ENCODE data around the gene SPINK13. TPM values are rescaled to one million over a fixed set of nuclear protein-coding genes. Genes with fewer than 3 reads are reported as not detected.
"Not testable (repeated sequence)": the region's sequence is repeated elsewhere in the genome, so short reads cannot be mapped to it uniquely, and the experiment has no call there.

The SPINK13 gene, protein sequence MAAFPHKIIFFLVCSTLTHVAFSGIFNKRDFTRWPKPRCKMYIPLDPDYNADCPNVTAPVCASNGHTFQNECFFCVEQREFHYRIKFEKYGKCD
- polyA plus RNA-seq (2013, experiment 1 of 2; ENCODE audit: insufficient read length), result not detected
- not detected for polyA plus RNA-seq (2013, experiment 2 of 2; ENCODE audit: insufficient read length)

DNA sequence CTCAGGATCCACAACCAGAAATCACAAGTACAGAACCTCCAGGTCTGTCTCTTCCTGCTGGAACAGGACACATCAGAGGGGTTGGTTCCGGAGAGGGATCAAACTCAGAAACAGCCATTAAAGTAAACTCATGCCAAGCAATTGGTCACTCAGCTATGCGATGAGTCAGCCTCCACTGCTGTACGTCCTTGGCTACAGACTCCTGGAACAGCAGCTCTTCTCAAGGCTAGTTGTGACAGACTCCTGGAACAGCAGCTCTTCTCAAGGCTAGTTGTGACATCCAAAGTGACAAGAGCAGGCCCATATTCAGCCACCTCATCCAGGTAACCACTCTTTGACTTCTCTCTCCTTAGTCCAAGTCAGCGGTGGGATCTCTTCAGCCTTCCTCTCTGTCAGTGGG, at the start of gene SPINK13:
TSS of gene SPINK13 (plus strand) at position 229 of the 400 bp plus-strand sequence. CDS start 1,279 bp downstream, outside the sequence.
- DNase-seq, result peak; percentile 29

DNA sequence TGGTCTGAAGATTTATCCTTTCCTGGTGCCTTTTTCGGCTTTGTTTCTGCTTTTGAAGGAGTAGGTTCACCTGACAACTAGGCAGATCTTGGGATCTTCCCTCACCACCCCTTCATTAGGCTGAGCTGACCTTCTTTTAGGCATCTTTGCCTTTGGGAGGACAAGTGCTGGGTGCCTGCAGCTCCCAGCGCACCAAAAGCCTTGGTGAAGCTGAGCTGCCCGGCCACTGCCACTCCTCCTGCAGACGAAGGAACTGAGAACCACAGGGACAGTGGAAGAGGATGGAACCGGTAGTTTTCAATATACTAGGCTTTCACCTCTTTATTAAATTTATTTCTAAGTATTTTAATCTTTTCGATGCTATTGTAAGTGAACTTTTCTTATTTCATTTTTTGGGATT, 47.1 kb upstream of the SPINK13 start:
- DNase-seq, result no peak

DNA sequence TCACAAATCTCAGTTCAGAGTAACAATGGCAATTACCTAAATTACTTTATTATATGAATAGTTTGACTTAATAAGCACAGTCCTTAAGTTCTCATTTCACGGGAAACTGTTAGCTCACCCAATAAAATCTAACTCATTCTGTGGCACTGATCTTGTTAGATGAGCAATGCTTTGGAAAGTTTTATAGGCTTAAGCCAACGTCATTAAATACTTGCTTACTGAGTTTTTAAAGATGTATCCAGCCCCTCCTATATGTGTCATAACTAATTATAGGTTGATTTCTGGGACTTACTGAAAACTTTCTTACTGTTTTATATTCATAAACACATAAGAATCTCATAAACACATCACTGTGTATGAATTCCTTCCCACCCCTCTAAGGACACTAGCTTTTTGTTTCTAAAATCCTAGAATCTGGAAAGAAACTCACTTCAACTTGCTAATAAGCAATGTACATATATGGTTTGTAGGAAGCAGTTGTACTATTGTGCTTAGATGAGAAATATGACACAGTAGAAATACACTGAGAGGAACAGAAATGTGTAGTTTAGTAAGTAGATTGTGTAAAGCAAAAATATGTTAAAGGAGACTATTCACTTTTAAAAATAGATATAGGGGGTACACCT, 44.4 kb upstream of the SPINK13 start:
- DNase-seq, result no peak

DNA sequence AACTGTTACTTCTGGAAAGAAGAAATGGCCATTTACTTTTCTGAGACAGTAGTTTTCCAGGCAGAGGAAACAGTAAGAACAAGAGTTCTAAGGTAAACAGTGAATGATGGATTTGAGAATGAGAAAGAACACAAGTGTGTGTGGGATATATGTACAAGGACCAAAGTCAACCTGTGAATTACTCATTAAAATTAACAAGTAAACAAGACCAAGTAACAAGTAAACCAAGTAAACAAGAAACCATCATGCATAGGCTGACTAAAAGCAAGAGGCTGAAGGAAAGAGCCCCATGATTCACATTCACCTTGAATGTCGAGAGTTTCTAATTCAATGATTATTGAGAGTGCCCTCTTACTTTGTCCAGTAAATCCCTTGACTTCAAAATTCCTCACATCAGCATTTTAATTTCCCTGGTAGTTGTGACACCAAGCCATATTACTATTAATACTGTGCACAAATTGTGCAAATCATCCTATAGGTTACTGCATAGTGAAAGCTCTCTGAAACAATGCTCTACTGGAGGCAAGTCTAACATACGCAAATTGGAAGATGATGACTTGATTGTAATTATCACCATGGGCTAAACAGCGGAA, 40.1 kb upstream of the SPINK13 start:
- DNase-seq, result no peak

DNA sequence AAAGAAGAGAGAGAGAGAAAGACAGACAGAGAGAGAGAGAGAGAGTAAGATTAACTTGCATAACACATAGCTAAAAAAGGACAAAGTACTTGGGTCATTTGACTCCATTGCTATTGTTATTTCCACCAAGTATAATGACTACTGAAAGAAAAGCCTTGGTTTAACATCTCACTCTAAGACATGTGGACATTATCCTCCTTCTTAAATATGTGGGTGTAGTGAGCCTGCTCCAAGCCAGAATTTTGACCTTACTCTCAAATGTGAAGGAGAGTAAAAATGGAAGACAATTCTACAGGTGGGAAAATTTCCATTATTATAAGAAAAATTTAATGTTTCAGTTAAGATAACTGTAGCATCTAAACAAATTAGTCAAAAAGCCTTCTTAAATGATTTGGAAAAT, 38.8 kb upstream of the SPINK13 start:
- DNase-seq, result no peak

DNA sequence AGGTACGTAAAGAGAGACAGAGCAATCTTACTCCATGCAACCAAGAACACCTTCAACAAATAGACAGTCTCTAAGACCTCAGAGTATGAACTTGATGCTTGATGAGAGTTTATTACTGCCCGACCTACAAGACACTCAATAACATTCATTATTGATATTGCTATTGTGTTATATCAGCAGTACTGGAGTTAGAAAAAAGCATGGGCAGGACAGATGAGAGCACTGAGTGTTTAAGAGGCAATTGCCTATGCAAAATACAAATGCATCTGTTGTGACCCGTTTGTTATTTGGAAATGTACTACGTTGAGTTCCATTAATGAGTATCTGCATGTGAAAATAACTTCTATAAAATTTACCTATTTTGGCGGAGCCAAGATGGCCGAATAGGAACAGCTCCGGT, 38.4 kb upstream of the SPINK13 start:
- no peak for DNase-seq

DNA sequence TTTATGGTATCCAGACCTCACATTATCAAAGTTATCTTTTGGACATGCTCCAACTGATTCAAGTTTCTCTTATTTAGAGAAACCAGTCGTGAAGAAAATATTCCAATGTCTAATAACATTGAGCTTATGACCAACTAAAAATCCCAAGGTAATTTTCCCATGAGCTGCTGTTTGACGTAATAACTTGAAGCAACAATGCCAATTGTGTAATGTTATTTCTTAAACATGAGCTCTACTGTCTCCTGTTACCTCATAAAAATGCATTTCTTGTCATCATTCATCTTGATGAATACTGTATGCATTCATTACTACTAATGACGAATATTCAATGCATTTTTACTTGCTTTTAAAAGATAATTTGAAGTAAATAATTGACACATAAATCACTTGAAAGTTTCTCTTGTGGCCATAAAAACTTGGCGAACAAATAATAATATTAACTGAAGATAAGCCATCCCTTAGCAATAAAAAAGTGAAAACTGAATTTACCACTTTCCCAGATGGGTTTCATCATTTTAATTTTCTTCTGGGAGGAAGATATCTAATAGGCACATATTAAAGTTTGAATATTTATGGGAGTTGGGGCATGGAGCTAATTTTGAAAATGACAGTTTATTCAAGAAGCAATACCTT, 30.7 kb upstream of the SPINK13 start:
- DNase-seq, result no peak

DNA sequence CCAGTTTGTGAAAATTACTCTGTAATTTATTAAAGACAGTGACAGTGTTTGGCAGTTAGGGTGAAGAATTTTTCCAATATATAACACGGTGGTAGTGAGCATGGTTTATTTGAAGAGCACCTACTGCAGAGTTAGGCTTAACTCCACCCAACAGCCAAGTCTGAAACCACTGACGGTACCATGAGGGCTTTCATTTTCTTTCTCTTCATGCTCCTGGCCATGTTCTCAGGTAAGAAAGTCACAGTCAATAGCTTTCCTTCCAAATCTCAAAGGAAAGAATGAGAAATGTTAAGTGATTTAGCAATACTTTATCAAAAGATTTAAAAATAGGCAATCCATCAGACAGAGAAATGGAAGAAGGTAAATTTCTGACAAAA, 30.2 kb upstream of the SPINK13 start, which contains the start of gene MARCOL:
TSS of gene MARCOL (plus strand) at position 108 of the 377 bp plus-strand sequence. CDS start at position 181, 73 bp downstream.
- no peak for DNase-seq

DNA sequence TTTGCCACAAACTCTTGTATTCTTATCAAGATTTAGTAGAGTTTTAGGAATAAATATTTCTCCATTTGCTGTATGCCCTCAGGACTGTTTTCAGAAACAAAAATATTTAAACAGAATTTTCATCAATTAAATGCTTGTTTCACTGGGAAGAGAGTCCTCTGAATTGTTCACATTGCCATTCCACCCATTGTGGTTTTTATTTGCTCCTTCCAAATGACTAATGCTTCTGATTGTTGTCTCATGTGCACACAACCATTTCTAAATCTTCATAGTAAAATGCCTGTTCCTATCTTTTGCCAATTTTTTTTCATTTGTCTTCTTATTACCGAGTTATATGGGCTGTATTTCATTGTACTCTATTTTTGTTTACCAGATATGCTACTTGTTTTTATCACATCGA, 19.7 kb upstream of the SPINK13 start:
- no peak for DNase-seq

DNA sequence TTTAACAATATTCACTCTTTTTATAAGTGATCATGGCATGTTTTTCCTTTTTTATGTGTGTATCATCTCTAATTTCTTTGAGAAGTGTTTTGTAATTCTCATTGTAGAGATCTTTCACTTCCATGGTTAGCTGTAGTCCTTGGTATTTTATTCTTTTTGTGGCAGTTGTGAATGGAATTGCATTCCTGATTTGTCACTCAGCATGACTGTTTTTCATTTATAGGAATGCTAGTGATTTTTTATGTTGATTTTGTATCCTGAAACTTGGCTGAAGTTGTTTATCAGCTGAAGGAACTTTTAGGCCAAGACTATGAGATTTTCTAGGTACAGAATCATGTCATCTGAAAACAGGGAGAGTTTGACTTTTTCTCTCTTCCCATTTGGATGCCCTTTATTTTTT, 13.1 kb upstream of the SPINK13 start:
- no peak for DNase-seq

DNA sequence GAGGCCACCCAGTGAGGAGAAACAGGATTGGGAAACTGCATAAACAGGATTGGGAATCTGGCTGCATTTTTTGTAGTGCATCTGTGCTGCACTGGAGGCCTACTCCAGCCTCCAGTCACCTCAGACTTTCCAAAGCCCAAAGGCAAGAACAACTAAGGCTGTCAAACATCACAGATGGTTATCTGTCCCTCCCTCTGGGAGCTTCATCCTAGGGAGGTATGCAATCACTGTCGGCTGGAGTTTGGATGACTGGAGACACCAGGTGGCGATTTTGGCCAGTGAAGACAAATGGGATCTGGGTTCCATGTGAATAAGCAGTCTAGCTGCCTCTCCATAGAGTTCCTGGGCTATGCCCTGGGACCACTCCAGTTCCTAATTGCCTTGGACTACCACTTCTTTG, 9.3 kb upstream of the SPINK13 start:
- DNase-seq, result no peak

DNA sequence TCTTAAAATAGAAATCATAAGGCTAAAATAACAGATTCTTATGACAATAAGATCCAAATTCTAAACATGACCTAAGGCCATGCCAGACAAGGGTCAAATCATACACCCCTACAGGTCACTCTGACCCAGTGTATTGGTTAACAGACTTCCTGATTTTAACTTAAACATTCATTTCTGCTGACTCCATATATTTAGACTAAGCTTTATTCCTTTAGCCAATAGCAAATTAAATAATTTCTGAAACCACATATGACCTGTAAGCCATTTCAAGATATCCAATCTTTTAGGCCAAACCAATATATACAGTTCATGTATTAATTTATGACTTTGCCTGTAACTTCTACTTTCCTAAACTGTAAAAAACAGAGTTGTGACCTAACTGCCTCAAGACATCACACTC, 7.4 kb upstream of the SPINK13 start:
- DNase-seq, result no peak

DNA sequence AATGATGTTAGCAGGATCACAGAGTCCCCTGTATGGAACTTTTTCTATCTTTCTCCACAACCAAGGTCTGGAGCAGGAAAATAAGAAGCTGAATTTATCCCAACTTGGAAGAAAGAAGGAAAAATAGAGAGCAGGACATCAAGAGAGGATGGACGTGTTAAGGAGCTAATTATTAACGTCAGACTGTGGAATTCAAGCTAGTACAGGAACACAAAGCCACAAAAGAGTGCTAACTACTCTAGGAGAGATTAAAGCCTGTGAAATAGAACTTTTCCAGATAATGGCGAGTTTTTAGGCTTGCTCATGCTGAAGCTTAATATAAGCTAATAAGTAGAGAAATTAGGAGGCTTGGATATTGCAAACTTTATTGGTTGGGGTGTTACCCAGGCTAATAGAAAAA, 632 bp upstream of the SPINK13 start:
- DNase-seq, result no peak

DNA sequence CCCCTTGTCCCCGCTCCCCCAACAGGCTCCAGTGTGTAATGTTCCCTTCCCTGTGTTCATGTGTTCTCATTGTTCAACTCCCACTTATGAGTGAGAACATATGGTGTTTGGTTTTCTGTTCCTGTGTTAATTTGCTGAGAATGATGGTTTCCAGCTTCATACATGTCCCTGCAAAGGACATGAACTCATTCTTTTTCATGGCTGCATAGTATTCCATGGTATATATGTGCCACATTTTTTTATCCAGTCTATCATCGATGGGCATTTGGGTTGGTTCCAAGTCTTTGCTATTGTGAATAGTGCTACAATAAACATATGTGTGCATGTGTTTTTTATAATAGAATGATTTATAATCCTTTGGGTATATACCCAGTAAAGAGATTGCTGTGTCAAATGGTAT, 6.5 kb downstream of the SPINK13 start:
- DNase-seq, result not testable (repeated sequence)

DNA sequence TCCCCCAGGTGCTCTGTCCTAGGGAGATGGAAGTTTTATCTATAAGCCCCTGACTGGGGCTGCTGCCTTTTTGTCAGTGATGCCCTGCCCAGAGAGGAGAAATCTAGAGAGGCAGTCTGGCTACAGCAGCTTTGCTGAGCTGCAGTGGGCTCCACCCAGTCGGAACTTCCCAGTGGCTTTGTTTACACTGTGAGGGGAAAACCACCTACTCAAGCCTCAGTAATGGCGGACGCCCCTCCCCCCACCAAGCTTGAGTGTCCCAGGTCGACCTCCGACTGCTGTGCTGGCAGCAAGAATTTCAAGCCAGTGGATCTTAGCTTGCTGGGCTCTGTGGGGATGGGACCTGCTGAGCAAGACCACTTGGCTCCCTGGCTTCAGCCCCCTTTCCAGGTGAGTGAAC, 12.3 kb downstream of the SPINK13 start:
- not testable (repeated sequence) for DNase-seq

DNA sequence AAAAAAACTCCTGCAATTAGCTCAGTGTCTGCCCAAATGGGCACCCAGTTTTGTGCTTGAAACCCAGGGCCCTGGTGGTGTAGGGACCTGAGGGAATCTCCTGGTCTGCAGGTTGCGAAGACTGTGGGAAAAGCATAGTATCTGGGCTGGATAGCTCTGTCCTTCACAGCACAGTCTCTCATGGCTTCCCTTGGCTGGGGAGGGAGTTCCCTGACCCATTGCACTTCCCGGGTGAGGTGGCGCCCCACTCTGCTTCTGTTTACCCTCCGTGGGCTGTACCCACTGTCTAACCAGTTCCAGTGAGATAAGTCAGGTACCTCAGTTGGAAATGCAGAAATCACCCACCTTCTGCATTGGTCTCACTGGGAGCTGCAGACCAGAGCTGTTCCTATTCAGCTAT, 12.7 kb downstream of the SPINK13 start:
- DNase-seq, result not testable (repeated sequence)

DNA sequence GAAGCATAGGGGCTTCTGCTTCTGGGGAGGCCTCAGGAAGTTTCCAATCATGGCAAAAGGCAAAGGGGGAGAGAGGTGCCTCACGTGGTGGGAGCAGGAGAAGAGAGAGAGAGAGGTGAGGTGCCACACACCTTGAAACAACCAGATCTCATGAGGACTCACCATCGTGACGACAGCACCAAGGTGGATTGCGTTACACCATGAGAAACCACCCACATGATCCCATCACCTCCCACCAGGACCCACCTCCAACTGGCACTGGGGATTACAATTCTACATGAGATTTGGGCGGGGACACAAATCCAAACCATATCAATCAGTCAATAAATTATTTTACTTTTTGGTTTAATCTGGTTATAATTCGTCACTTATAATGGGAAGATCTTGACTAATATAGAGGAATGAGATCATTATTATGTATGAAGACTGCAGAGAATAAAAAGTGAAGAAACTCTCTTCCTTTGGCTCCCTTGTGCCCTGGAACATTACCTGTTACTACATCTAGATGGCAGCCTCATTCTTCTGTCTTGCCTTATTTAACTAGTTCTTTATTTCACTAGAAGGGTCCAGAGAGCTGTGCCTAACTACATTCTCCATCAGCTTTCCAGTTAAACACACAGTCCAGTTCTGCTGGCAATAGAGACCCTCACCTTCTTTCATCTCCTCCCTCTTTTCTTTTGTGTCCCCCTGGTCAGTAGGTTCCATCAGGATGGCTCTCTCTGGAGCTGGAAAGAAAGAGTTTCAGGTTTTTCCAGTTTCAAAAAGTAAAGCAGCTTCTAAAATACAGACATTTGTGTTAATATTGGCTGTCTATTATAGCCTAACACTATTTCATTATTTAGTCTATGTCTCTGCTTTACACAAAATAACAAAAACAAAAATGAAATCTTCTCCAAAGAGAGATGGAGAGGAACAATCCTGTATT, 21.9 kb downstream of the SPINK13 start:
- DNase-seq, result peak; percentile 12

DNA sequence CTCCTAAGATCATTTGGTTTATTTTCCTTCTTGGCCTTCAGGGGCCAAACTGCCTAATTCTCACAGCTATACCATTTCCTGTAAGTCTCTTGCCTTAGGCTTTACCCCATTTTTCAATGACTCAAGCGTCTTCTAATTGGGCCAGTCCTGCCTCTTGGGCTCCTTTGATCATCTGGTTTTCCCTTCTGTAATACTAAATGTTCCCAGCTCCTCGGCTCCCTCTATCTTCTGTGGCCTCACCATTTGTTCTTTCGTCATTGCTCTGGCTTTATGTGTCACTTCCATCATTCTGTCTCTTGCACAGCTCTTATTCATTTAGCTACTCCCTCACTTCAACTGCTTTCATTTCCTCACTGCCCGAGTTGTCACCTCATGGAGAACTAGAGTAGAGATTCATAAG, 29.1 kb downstream of the SPINK13 start:
- no peak for DNase-seq

DNA sequence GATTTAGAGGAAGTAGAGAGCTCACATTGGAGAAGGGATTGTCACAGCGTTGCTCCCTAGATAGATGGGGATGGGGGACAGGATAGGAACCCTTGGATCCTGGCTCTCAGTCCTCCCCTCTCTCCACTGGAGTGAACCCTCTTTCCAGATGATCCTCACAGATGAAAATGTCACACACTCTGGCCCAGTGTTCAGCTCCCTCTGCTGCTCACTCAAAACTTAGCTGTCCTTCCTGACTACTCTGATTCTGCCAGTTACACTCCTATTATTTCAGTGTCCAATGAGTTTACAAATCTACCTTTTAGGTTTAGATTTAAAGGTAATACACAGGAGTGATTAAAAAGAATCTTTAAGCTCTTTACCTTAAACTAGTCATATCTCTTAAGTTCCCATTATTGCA, 37.9 kb downstream of the SPINK13 start:
- DNase-seq, result no peak

DNA sequence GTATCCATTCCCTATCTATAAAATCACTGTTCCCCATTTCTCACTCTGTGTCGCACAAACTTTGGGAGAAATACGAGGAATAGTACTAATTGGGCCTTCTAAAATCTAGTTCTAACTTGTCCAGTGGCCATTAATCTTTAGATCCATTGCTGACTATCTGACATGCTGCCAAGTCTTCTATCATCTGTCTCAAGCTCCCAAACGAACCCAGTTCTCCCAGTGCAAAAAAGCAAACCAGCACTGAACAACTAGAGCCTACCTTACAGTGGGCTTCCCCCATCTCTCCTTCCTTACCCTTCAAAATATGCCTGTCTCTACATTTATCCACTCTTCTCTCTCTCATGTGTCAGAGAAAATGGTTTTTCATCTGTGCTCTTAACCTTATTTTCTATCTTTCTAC, 40.4 kb downstream of the SPINK13 start:
- no peak for DNase-seq

DNA sequence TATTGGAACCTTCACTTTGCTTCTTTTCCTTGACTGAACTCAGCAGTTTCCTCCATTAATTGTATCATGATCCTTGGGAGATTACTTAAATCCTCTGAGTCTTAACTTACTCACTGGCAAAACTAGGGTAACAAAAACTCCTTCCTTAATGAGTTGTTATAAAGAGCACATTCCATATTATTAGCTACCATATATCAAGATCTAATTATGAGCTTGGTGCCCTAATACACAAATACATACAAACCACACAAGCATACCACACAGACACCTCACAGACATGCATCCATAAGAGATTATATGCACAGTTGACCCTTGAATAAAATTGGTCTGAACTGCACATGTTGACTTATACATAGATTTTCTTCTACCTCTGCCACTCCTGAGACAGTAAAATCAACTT, 41.2 kb downstream of the SPINK13 start:
- DNase-seq, result no peak

DNA sequence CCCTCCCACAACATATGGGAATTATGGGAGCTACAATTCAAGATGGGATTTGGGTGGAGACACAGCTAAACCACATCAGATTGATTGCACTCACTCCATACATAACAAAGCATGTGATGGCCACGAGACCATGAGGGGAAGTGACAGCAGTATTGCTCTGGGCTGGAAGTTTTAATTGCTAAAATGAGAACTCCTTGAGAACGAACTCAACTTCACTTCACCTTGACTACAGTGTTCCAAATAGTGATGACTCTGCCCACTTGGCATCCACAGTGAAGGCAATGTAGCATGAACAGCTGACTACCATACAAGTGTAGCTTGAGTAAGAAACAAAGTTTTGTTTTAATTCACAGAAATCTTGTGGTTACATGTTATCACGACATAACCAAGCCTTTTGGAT, 42.9 kb downstream of the SPINK13 start:
- DNase-seq, result no peak

DNA sequence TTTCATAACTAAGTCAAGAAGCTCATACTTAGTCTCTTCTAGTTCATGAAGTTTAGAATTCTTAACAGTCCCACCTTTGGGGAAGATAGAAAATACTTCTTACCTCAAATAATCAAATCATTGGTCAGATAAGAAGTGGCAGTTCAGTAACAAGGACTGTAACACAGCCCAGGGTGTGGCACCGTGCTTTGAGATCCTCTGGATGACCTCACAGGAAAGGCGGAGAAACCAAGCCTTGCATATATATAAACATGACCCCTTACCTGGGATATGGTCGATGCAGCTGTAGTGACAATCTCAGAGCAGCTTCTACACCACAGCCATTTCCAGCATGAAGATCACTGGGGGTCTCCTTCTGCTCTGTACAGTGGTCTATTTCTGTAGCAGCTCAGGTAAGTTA, 43.6 kb downstream of the SPINK13 start, which contains the start of gene SPINK7:
TSS of gene SPINK7 (plus strand) at position 271 of the 400 bp plus-strand sequence. CDS start at position 332, 61 bp downstream.
- no peak for DNase-seq
